Kidney (tissue), 14 donors: ENCODE data around the gene ANKEF1. TPM values are rescaled to one million over a fixed set of nuclear protein-coding genes. Genes with fewer than 3 reads are reported as not detected.

Experiments
- DNase-seq, 5 donors: peaks; one replicate each; pipeline ENCODE4 v3.0.0-alpha.2; 2013 to 2020
- FAIRE-seq: peaks from 2 replicates; lab custom pipeline; 2012; peaks lifted over from hg19 to GRCh38; lab: Jason Lieb, UNC
- H3K27ac ChIP-seq, 2 donors: one replicate each; pipeline ENCODE4 v1.7.0; 2013; ENCODE audit warnings: low read depth in 2 of 2, low read length in 2 of 2, inconsistent platforms in 1 of 2
- H3K27me3 ChIP-seq: one replicate; pipeline ENCODE4 v1.7.1; 2013; ENCODE audit warnings: low read length, inconsistent platforms; ENCODE audit not compliant: control insufficient read depth, insufficient read depth
- H3K36me3 ChIP-seq, 3 donors: one replicate each; pipeline versions ENCODE4 v1.7.0 to v1.7.1; 2013; ENCODE audit warnings: low read length in 3 of 3, control low read depth in 1 of 3, inconsistent platforms in 1 of 3; ENCODE audit not compliant: insufficient read depth in 3 of 3, control insufficient read depth in 2 of 3
- H3K4me1 ChIP-seq, 3 donors: one replicate each; pipeline versions ENCODE4 v1.7.0 to v1.7.1; 2013; ENCODE audit warnings: low read length in 3 of 3, inconsistent platforms in 1 of 3, low read depth in 1 of 3; ENCODE audit not compliant: control insufficient read depth in 2 of 3, insufficient read depth in 2 of 3
- H3K4me3 ChIP-seq, 3 donors: one replicate each; pipeline versions ENCODE4 v1.7.0 to v1.8.1; 2013; ENCODE audit warnings: low read length in 3 of 3, control low read depth in 1 of 3, inconsistent platforms in 1 of 3
- H3K9ac ChIP-seq, 3 donors: one replicate each; pipeline versions ENCODE4 v1.7.0 to v1.7.1; 2013; ENCODE audit warnings: low read length in 3 of 3, control low read depth in 1 of 3, inconsistent platforms in 1 of 3
- H3K9me3 ChIP-seq, 3 donors: one replicate each; pipeline versions ENCODE4 v1.7.0 to v1.7.1; 2013; ENCODE audit warnings: low read length in 3 of 3, control low read depth in 1 of 3, inconsistent platforms in 1 of 3; ENCODE audit not compliant: control insufficient read depth in 2 of 3, insufficient read depth in 1 of 3
- intact Hi-C: fragments of 100-400 bp; cut with DNase I; formaldehyde crosslinking; loops from one replicate; pipeline ENCODE4 v1.11.1; 2022
- polyA plus RNA-seq: library from polyadenylated mRNA; stranded (reverse); fragments of 350-450 nt; fragmentation: Illumina TruSeq; extraction: RNeasy Lipid Tissue Mini Kit (QIAGEN cat#74804); gene quantifications from one replicate; pipeline ENCODE4 v1.2.3, GENCODE V29; 2014; ENCODE audit warnings: low read depth, low replicate concordance; ENCODE audit not compliant: insufficient read depth
- total RNA-seq: library from RNA; stranded (reverse); fragmentation: NEBNext Ultra II Directional; extraction: Animal tissue kit (Norgen Biotek cat#: 25700); gene quantifications from one replicate; pipeline ENCODE4 v1.2.1, GENCODE V29; 2021
- TF ChIP-seq, protein P1 (sequence below): IDR thresholded peaks from 3 replicates; pipeline ENCODE4 v1.5.1; 2012; ENCODE audit warnings: mild to moderate bottlenecking, moderate library complexity, borderline replicate concordance; ENCODE audit not compliant: insufficient read depth; ENCODE audit errors: extremely low read depth
- donor health status: control.
- donor health status: control.
- donor health status: control.
- donor health status: control.
- donor health status: control.
- donor health status: DM: yes; HTN: yes; CAD: no.
- donor health status: Normal renal cell carcinoma (clear cell type).

The ANKEF1 gene
- total and polyA plus RNA-seq, 2 donors from 2014 or later, result 1.9 to 6.6 TPM

GRCh38 chr20:10047427-10047826, 12.6 kb downstream of the ANKEF1 start:
- H3K9ac ChIP-seq, result no peak overlapping the region
- H3K9me3 ChIP-seq, result no peaks in the 10 kb centered on the region
- FAIRE-seq, result no peak
- intact Hi-C loops, result no loop called here
- no peaks in the 10 kb centered on the region for H3K36me3 ChIP-seq
- no peak overlapping the region for H3K4me3 ChIP-seq
- no peaks in the 10 kb centered on the region for H3K4me1 ChIP-seq
- DNase-seq, result peak in 3 of 5 donors; percentile 14 to 25 (median 17)
- no peak overlapping the region for H3K27ac ChIP-seq
- no peaks in the 10 kb centered on the region for H3K27me3 ChIP-seq
- TF ChIP-seq, protein P1, sequence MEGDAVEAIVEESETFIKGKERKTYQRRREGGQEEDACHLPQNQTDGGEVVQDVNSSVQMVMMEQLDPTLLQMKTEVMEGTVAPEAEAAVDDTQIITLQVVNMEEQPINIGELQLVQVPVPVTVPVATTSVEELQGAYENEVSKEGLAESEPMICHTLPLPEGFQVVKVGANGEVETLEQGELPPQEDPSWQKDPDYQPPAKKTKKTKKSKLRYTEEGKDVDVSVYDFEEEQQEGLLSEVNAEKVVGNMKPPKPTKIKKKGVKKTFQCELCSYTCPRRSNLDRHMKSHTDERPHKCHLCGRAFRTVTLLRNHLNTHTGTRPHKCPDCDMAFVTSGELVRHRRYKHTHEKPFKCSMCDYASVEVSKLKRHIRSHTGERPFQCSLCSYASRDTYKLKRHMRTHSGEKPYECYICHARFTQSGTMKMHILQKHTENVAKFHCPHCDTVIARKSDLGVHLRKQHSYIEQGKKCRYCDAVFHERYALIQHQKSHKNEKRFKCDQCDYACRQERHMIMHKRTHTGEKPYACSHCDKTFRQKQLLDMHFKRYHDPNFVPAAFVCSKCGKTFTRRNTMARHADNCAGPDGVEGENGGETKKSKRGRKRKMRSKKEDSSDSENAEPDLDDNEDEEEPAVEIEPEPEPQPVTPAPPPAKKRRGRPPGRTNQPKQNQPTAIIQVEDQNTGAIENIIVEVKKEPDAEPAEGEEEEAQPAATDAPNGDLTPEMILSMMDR, result no peak

- Histone ChIP-seq H3K4me1 (no peaks in the 10 kb centered on the region), H3K36me3 (peaks cover 0 to 6% (median 2%) of the 10 kb centered on the region in 3 donors), H3K9me3 (no peaks in the 10 kb centered on the region), H3K27ac (no peak overlapping the region), H3K27me3 (no peaks in the 10 kb centered on the region), H3K4me3 (no peak overlapping the region), H3K9ac (no peak overlapping the region)
- intact Hi-C loops, result no loop called here
- TF ChIP-seq, protein P1, result no peak
- DNase-seq (no peak), FAIRE-seq (no peak)
These were observed 16.4 kb downstream of the ANKEF1 start for GRCh38 chr20:10051185-10051584.

DNA sequence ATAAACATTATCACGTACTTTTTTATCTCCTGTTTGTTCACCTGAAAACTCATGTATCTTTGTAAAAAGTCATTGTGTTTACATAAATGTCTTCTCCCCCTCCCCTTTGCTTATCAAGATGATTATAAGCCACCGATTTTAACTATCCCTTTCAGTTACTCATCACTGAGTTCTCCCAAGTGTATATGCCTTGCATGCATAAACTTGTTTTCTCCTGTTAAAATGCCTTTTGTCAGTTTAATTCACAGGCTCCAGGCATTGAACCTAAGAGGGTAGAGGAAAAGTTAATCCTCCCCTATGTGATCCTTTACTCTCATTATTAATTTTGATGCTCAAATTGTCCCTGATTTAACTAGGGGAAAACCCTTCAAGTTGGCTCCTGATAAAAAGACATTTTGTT, 24.2 kb downstream of the ANKEF1 start:
- Histone ChIP-seq H3K9ac (no peak overlapping the region), H3K27ac (no peak overlapping the region), H3K9me3 (no peaks in the 10 kb centered on the region), H3K27me3 (no peaks in the 10 kb centered on the region), H3K36me3 (peaks cover 0 to 10% (median 2%) of the 10 kb centered on the region in 3 donors), H3K4me1 (no peaks in the 10 kb centered on the region), H3K4me3 (no peak overlapping the region)
- intact Hi-C loops, result no loop called here
- DNase-seq (no peak), FAIRE-seq (no peak)
- TF ChIP-seq, protein P1, result no peak

GRCh38 chr20:10060226-10060625, 25.4 kb downstream of the ANKEF1 start:
- H3K9ac ChIP-seq, result no peak overlapping the region
- TF ChIP-seq, protein P1, result no peak
- H3K27ac ChIP-seq, result no peak overlapping the region
- no peaks in the 10 kb centered on the region for H3K4me1 ChIP-seq
- no peaks in the 10 kb centered on the region for H3K9me3 ChIP-seq
- peak in 3 of 5 donors; percentile 30 to 49 (median 38) for DNase-seq
- H3K36me3 ChIP-seq, result peaks cover 0 to 4% (median 0%) of the 10 kb centered on the region in 3 donors
- H3K4me3 ChIP-seq, result no peak overlapping the region
- no peaks in the 10 kb centered on the region for H3K27me3 ChIP-seq
- intact Hi-C loops, result no loop called here
- FAIRE-seq, result no peak
